Adrenal gland (tissue), 12 donors: Measurements from ENCODE around the gene FAM131A. TPM values are rescaled to one million over a fixed set of nuclear protein-coding genes. Genes with fewer than 3 reads are reported as not detected.
A peak's percentile ranks its signal among the peaks of the same experiment; 100 is the strongest.

Experiments used
- DNase-seq, 7 donors: peaks; one replicate each; pipeline ENCODE4 v3.0.0-alpha.2; 2019 to 2020
- H3K27ac ChIP-seq, 5 donors: fragments of 200-600 bp; sonication (generic) in 4 of 5; 1 replicate in 3 of 5; 2 replicates in 2 of 5; pipeline versions ENCODE4 v1.5.1 to v1.8.0; 2016 to 2020; ENCODE audit warnings: mild to moderate bottlenecking in 1 of 5
- H3K27me3 ChIP-seq: fragments of 200-600 bp; 2 replicates; pipeline ENCODE4 v1.8.0; 2021
- H3K36me3 ChIP-seq, 2 donors: fragments of 200-600 bp; replicated peaks in 1 of 2; 1 replicate in 1 of 2; 2 replicates in 1 of 2; pipeline versions ENCODE4 v1.5.1 to v1.8.0; 2018 to 2022
- H3K4me1 ChIP-seq, 2 donors: fragments of 200-600 bp; replicated peaks in 1 of 2; 1 replicate in 1 of 2; 2 replicates in 1 of 2; pipeline versions ENCODE4 v1.5.1 to v1.8.0; 2018 to 2021
- H3K4me3 ChIP-seq, 4 donors: fragments of 200-600 bp; sonication (generic) in 3 of 4; one replicate each; pipeline ENCODE4 v1.5.1; 2016 to 2018
- H3K9me3 ChIP-seq, 3 donors: fragments of 200-600 bp; sonication (generic) in 1 of 3; replicated peaks in 1 of 3; 1 replicate in 2 of 3; 2 replicates in 1 of 3; pipeline versions ENCODE4 v1.5.1 to v1.8.0; 2016 to 2021
- POLR2A ChIP-seq, 2 donors: fragments of 450-650 bp; IDR thresholded peaks; one replicate each; pipeline ENCODE4 v1.6.1; 2017; ENCODE audit warnings: antibody characterized with exemption in 2 of 2, mild to moderate bottlenecking in 2 of 2, moderate library complexity in 1 of 2
- WGBS, 4 donors: extraction: QIAGEN DNeasy Blood & Tissue Kit in 2 of 4; methylation state at CpG; one replicate each; pipeline versions ENCODE4 v1.1.5 to v1.1.7; 2013 to 2017; 5-methylcytosine and 5-hydroxymethylcytosine counted together
- intact Hi-C, 2 donors: fragments of 100-400 bp; cut with DNase I; formaldehyde crosslinking; loops; one replicate each; pipeline versions ENCODE4 v1.14.1 to v1.15.0; 2022 to 2023
- polyA plus RNA-seq, 3 donors: library from polyadenylated mRNA; stranded (reverse); fragments of 200-250 nt in 2 of 3; fragments of 350-450 nt in 1 of 3; fragmentation: Illumina TruSeq in 1 of 3; extraction: RNeasy Lipid Tissue Mini Kit (QIAGEN cat#74804) in 1 of 3; gene quantifications; one replicate each; pipeline ENCODE4 v1.2.3, GENCODE V29; 2013 to 2014
- total RNA-seq, 9 donors: library from RNA; depleted of rRNA in 4 of 9; stranded (reverse); fragments of >200 nt in 4 of 9; fragments of 120-200 nt in 1 of 9; fragmentation: NEBNext Ultra II Directional in 1 of 9; extraction: Animal tissue kit (Norgen Biotek cat#: 25700) in 1 of 9; gene quantifications; one replicate each; pipeline versions ENCODE4 v1.1.0 to v1.2.4, GENCODE V29; 2013 to 2023
- TF ChIP-seq, protein P1 (sequence below), 6 experiments: fragments of 450-650 bp in 4 of 6; fragments of 200-600 bp in 2 of 6; sonication (generic) in 1 of 6; IDR thresholded peaks; 1 replicate in 5 of 6; 2 replicates in 1 of 6; pipeline versions ENCODE4 v1.5.1 to v1.8.0; 2016 to 2021; ENCODE audit warnings: antibody characterized with exemption in 6 of 6, mild to moderate bottlenecking in 2 of 6, moderate library complexity in 1 of 6
- donor health status: healthy with polysubstance abuse.
- donor health status: Bipolar disorder and iron deficiency.
- donor health status: DM: yes; HTN: yes; CAD: no.
- donor health status: DM: no; HTN: no; CAD: no.
- donor health status: DM: no; HTN: no; CAD: no.
- donor health status: DM: yes; HTN: yes; CAD: no.

The FAM131A gene
- total and polyA plus RNA-seq, 12 donors: 13.3 to 43.0 (median 33.7) TPM

DNA sequence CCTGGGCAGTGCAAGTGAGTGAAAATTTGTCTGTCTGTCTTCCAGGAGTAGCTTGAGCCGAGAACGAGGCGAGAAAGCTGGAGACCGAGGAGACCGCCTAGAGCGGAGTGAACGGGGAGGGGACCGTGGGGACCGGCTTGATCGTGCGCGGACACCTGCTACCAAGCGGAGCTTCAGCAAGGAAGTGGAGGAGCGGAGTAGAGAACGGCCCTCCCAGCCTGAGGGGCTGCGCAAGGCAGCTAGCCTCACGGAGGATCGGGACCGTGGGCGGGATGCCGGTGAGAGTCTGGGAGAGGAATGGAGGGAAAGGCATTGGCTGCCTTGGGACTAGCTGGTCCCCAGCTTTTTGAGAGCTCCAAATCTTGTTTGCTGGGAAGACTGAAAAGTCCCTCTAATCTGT, 10.2 kb upstream of the FAM131A start:
- intact Hi-C loops: no loop called here
- TF ChIP-seq, protein P1, sequence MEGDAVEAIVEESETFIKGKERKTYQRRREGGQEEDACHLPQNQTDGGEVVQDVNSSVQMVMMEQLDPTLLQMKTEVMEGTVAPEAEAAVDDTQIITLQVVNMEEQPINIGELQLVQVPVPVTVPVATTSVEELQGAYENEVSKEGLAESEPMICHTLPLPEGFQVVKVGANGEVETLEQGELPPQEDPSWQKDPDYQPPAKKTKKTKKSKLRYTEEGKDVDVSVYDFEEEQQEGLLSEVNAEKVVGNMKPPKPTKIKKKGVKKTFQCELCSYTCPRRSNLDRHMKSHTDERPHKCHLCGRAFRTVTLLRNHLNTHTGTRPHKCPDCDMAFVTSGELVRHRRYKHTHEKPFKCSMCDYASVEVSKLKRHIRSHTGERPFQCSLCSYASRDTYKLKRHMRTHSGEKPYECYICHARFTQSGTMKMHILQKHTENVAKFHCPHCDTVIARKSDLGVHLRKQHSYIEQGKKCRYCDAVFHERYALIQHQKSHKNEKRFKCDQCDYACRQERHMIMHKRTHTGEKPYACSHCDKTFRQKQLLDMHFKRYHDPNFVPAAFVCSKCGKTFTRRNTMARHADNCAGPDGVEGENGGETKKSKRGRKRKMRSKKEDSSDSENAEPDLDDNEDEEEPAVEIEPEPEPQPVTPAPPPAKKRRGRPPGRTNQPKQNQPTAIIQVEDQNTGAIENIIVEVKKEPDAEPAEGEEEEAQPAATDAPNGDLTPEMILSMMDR (IDR thresholded peaks at IDR 0.05): no peak
- TF ChIP-seq POLR2A (IDR thresholded peaks at IDR 0.05): no peak
- DNase-seq: peak in 1 of 7 donors; percentile 19
- Histone ChIP-seq H3K4me1 (peaks cover 13 to 19% of the 10 kb centered on the region in 2 donors), H3K27me3 (no peaks in the 10 kb centered on the region), H3K27ac (peak overlapping the region in 1 of 5 donors; percentile 21), H3K9me3 (no peaks in the 10 kb centered on the region), H3K36me3 (peaks cover 0 to 100% of the 10 kb centered on the region in 2 donors), H3K4me3 (no peak overlapping the region)
- WGBS, 4 donors: 91 to 93% (median 92%) methylated on average over 20 to 21 of the region's 21 CpGs

DNA sequence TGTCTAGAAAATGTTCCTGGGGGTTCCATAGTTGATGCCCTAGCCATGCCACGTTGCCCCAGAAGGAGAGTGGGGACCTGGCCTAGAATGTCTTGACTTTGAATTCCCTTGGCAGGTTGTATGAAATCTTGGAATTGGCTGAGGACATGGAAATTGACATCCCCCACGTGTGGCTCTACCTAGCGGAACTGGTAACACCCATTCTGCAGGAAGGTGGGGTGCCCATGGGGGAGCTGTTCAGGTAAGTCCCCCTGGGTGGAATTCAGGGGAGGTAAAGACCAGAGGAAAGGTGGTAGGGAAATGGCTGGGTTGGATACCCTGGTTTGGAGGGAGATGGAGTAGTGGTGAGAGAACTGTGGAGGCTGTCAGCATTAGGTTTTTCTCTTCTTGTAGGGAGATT, 8.9 kb upstream of the FAM131A start:
- DNase-seq: no peak
- Histone ChIP-seq H3K4me1 (peaks cover 1 to 6% of the 10 kb centered on the region in 2 donors), H3K27ac (no peak overlapping the region), H3K4me3 (no peak overlapping the region), H3K9me3 (no peaks in the 10 kb centered on the region), H3K27me3 (no peaks in the 10 kb centered on the region), H3K36me3 (peaks cover 0 to 100% of the 10 kb centered on the region in 2 donors)
- intact Hi-C loops: no loop called here
- WGBS, 4 donors: 46 to 79% (median 57%) methylated on average over 3 of the region's 3 CpGs
- TF ChIP-seq, protein P1 (IDR thresholded peaks at IDR 0.05): no peak
- TF ChIP-seq POLR2A (IDR thresholded peaks at IDR 0.05): no peak

DNA sequence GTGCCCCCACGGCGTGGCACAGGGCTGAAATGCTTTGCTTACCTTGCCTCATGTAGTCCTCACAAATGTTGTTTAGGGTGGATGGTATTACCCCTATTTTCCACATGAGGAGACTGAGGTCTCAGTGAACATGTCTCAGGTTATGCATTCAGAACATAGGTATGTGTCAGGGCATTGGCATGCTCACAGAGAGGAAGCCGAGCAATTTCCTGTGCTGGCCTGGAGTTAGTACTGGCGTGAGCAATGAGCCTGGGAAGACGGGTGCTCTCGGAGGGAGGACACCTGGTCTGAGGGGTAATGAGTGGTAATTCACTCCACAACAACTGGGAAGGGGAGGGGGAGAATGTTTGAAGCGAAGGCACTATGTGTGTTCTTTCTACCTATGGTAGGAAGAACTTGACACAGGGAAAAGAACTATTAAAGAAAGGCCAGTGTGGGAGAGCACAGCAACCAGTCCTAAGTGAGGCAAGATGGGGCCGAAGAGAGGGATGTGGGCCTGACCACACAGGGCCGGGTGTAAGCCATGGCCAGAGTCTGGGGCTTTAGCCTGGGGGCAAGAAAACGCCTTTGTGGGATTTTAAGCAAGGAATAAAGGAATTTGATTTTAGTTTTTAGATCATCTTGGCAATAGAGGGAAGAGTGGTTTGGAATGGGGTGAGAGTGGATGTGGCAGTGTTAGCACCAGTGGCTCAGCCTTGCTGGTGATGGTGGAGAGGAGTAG, 4.9 kb upstream of the FAM131A start:
- no peak for DNase-seq
- Histone ChIP-seq H3K27me3 (no peaks in the 10 kb centered on the region), H3K27ac (peak overlapping the region in 2 of 5 donors; percentile 97 to 98), H3K9me3 (no peaks in the 10 kb centered on the region), H3K36me3 (peaks cover 0 to 78% of the 10 kb centered on the region in 2 donors), H3K4me3 (no peak overlapping the region), H3K4me1 (peaks cover 12 to 29% of the 10 kb centered on the region in 2 donors)
- intact Hi-C loops: no loop called here
- WGBS, 4 donors: 70 to 82% (median 75%) methylated on average over 10 of the region's 10 CpGs
- TF ChIP-seq, protein P1 (IDR thresholded peaks at IDR 0.05): no peak
- no peak for TF ChIP-seq POLR2A (IDR thresholded peaks at IDR 0.05)

DNA sequence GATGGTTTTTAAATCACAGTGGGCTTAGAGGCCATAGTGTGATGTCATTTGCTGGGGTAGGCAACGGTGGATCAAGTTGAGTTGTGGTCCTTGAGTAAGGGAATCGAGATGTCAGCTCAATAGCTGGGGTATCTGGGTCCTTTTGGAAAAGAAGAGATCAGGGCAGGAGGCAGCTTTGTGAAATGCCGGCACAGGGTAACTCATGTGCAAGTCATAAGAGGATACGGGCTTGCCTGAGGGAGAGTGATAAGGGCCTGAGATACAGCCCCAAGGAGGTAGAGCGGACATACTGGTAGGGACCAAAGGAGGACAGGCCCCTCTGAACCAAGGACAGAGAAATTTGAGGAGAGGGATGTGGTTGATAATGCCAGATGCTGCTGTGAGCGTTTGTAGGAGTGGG, 4.2 kb upstream of the FAM131A start:
- 78 to 83% (median 81%) methylated on average over 6 of the region's 6 CpGs for WGBS, 4 donors
- intact Hi-C loops: no loop called here
- TF ChIP-seq, protein P1 (IDR thresholded peaks at IDR 0.05): no peak
- TF ChIP-seq POLR2A (IDR thresholded peaks at IDR 0.05): no peak
- Histone ChIP-seq H3K27me3 (no peaks in the 10 kb centered on the region), H3K36me3 (peaks cover 0 to 72% of the 10 kb centered on the region in 2 donors), H3K4me1 (peaks cover 13 to 35% of the 10 kb centered on the region in 2 donors), H3K27ac (peak overlapping the region in 2 of 5 donors; percentile 97 to 98), H3K9me3 (no peaks in the 10 kb centered on the region), H3K4me3 (no peak overlapping the region)
- DNase-seq: no peak
